Calu3 (cell line): Measurements from ENCODE around the gene TP53BP2. TPM values are rescaled to one million over a fixed set of nuclear protein-coding genes. Genes with fewer than 3 reads are reported as not detected.
A peak's percentile ranks its signal among the peaks of the same experiment; 100 is the strongest.

Source experiments
- BruUV-seq: library from RNA; stranded (reverse); fragments of 400-500 nt; replicated peaks from 2 replicates; lab custom pipeline; 2021; lab: Mats Ljungman, UMichigan
- CTCF ChIA-PET: fragments of 300-600 bp; sonication (Branson Sonifier 250); formaldehyde crosslinking; loops from one replicate; lab custom pipeline; 2022; ENCODE audit warnings: antibody characterized with exemption; lab: Charles Lee
- DNase-seq: peaks from one replicate; pipeline ENCODE4 v3.0.0; 2022
- H3K27ac Mint-ChIP-seq: one replicate; pipeline ENCODE4 v1.8.0; 2022; ENCODE audit warnings: mixed read lengths; ENCODE audit not compliant: unreplicated experiment
- H3K27me3 Mint-ChIP-seq: one replicate; pipeline ENCODE4 v1.8.0; 2022; ENCODE audit warnings: mixed read lengths; ENCODE audit not compliant: unreplicated experiment
- H3K36me3 Mint-ChIP-seq: one replicate; pipeline ENCODE4 v1.8.0; 2022; ENCODE audit warnings: mild to moderate bottlenecking, moderate library complexity, mixed read lengths; ENCODE audit not compliant: insufficient read depth, unreplicated experiment
- H3K4me1 Mint-ChIP-seq: one replicate; pipeline ENCODE4 v1.8.0; 2022; ENCODE audit warnings: mild to moderate bottlenecking, low read depth, mixed read lengths; ENCODE audit not compliant: unreplicated experiment
- H3K4me3 Mint-ChIP-seq: one replicate; pipeline ENCODE4 v1.8.0; 2022; ENCODE audit warnings: mild to moderate bottlenecking, low read depth, moderate library complexity, mixed read lengths; ENCODE audit not compliant: unreplicated experiment
- H3K9me3 Mint-ChIP-seq: one replicate; pipeline ENCODE4 v1.8.0; 2022; ENCODE audit warnings: low read depth, mixed read lengths; ENCODE audit not compliant: unreplicated experiment
- intact Hi-C: fragments of 100-400 bp; cut with micrococcal nuclease; formaldehyde crosslinking; loops from one replicate; pipeline ENCODE4 v1.10.0; 2022; ENCODE audit not compliant: unreplicated experiment
- total RNA-seq: library from RNA; stranded (reverse); gene quantifications from 2 replicates; pipeline ENCODE4 v1.2.3, GENCODE V29; 2022
- TF ChIP-seq, protein P1 (sequence below): fragments of 200-600 bp; IDR thresholded peaks from one replicate; pipeline ENCODE4 v1.8.0; 2022; ENCODE audit warnings: antibody characterized with exemption; ENCODE audit not compliant: unreplicated experiment

The TP53BP2 gene
- total RNA-seq, 1 experiment from 2014 or later = 66.4 TPM

DNA sequence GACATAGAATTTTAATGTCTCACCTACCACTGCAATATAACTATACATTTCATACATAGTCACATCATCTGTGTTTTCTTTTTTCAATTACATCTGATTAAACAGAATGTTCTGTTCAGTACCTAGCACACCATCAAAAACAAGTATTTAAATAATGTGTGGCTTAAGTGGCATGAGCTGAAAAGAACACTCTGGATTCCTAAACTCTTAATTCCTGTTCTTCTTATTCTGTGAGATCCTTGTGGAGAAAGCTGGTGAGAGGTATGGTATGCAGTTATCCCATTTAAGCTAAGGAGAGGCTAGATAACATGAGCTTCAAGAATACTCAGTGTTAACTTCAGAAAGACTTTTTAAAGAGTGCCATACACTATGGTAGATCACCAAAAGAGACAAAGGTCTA, 5.5 kb downstream of the TP53BP2 start:
- no peaks in the 10 kb centered on the region for H3K27me3 Mint-ChIP-seq
- peaks cover 14% of the 10 kb centered on the region for H3K36me3 Mint-ChIP-seq
- H3K9me3 Mint-ChIP-seq = no peaks in the 10 kb centered on the region
- BruUV-seq = no TSS peak
- H3K27ac Mint-ChIP-seq = no peak overlapping the region
- TF ChIP-seq, protein P1, sequence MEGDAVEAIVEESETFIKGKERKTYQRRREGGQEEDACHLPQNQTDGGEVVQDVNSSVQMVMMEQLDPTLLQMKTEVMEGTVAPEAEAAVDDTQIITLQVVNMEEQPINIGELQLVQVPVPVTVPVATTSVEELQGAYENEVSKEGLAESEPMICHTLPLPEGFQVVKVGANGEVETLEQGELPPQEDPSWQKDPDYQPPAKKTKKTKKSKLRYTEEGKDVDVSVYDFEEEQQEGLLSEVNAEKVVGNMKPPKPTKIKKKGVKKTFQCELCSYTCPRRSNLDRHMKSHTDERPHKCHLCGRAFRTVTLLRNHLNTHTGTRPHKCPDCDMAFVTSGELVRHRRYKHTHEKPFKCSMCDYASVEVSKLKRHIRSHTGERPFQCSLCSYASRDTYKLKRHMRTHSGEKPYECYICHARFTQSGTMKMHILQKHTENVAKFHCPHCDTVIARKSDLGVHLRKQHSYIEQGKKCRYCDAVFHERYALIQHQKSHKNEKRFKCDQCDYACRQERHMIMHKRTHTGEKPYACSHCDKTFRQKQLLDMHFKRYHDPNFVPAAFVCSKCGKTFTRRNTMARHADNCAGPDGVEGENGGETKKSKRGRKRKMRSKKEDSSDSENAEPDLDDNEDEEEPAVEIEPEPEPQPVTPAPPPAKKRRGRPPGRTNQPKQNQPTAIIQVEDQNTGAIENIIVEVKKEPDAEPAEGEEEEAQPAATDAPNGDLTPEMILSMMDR = no peak
- CTCF ChIA-PET = interaction anchor here (0.7 kb wide), 2 partner anchors 9 to 101 kb away, joined by 3 read pairs; no protein-coding TSS in a partner anchor
- H3K4me3 Mint-ChIP-seq = no peak overlapping the region
- intact Hi-C loops = no loop called here
- H3K4me1 Mint-ChIP-seq = peaks cover 7% of the 10 kb centered on the region
- DNase-seq = no peak

- Mint-ChIP-seq H3K4me1 (peaks cover 7% of the 10 kb centered on the region), H3K27me3 (no peaks in the 10 kb centered on the region), H3K36me3 (peaks cover 4% of the 10 kb centered on the region), H3K9me3 (no peaks in the 10 kb centered on the region), H3K27ac (no peak overlapping the region), H3K4me3 (peak overlapping the region; percentile 3)
- DNase-seq = no peak
- BruUV-seq = no TSS peak
- intact Hi-C loops = no loop called here
- TF ChIP-seq, protein P1 = no peak
- CTCF ChIA-PET = interaction anchor here (1.5 kb wide), 2 partner anchors 8 to 18 kb away, joined by 4 read pairs; no protein-coding TSS in a partner anchor
These were observed 7.5 kb downstream of the TP53BP2 start for GRCh38 chr1:223838125-223838854.

- no peak overlapping the region for H3K27ac Mint-ChIP-seq
- CTCF ChIA-PET = interaction anchor here (1.0 to 1.5 kb wide), 4 partner anchors 9 to 66 kb away, joined by 4 to 5 read pairs (median 4); no protein-coding TSS in a partner anchor
- intact Hi-C loops = no loop called here
- no peak for DNase-seq
- no peaks in the 10 kb centered on the region for H3K36me3 Mint-ChIP-seq
- H3K27me3 Mint-ChIP-seq = no peaks in the 10 kb centered on the region
- H3K4me1 Mint-ChIP-seq = peaks cover 3% of the 10 kb centered on the region
- BruUV-seq = no TSS peak
- peak overlapping the region; percentile 3 for H3K4me3 Mint-ChIP-seq
- TF ChIP-seq, protein P1 = no peak
- H3K9me3 Mint-ChIP-seq = no peaks in the 10 kb centered on the region
These were observed 8.1 kb downstream of the TP53BP2 start for GRCh38 chr1:223837687-223838086.

DNA sequence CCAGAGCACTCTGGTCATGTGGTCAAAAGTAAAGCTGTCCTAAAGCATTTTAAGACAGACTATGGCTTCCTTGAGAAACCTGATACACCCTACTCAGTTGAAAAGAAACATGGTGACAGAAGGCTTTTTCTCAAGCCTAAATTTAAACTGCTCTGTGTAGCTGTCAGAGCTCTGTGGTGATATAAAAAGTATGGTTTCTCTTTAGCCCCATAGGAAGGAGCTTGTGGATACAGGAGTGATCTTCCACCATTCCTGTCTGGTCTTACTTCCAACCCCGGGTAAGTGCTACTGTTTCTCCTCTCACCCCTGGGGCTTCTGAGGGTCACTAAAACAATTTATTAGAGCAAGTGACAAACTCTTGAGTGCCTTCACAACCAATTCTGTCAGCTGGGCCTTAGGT, 8.5 kb downstream of the TP53BP2 start:
- no peak for DNase-seq
- no peaks in the 10 kb centered on the region for H3K9me3 Mint-ChIP-seq
- intact Hi-C loops = no loop called here
- no peaks in the 10 kb centered on the region for H3K36me3 Mint-ChIP-seq
- H3K4me1 Mint-ChIP-seq = no peaks in the 10 kb centered on the region
- no peaks in the 10 kb centered on the region for H3K27me3 Mint-ChIP-seq
- TF ChIP-seq, protein P1 = no peak
- BruUV-seq = no TSS peak
- H3K4me3 Mint-ChIP-seq = no peak overlapping the region
- CTCF ChIA-PET = interaction anchor here (1.0 to 1.5 kb wide), 4 partner anchors 9 to 66 kb away, joined by 4 to 5 read pairs (median 4); no protein-coding TSS in a partner anchor
- H3K27ac Mint-ChIP-seq = no peak overlapping the region
